OCI-LY1 (cell line): ENCODE results near the gene MARS1.

Experiments
- CTCF ChIP-seq: fragments of 200-600 bp; sonication (generic), shearing (Covaris generic); IDR thresholded peaks from 2 replicates; pipeline ENCODE4 v1.5.1; 2017; ENCODE audit warnings: mild to moderate bottlenecking, antibody characterized with exemption, low read length, moderate library complexity, mixed read lengths
- EZH2 ChIP-seq: fragments of 200-600 bp; sonication (generic), shearing (Covaris generic); IDR thresholded peaks from 2 replicates; pipeline ENCODE4 v1.8.0; 2017; ENCODE audit warnings: borderline replicate concordance, mixed run types, mild to moderate bottlenecking, antibody characterized with exemption, low read length, moderate library complexity, mixed read lengths

GRCh38 chr12:57522887-57523705, 35.2 kb downstream of the MARS1 start:
- TF ChIP-seq CTCF (no peak), EZH2 (no peak)
